ENCODE data around the gene WDR72. TPM values are rescaled to one million over a fixed set of nuclear protein-coding genes. Genes with fewer than 3 reads are reported as not detected.

Gene WDR72
- total RNA-seq, 1 experiment from 2014 or later = not detected

DNA sequence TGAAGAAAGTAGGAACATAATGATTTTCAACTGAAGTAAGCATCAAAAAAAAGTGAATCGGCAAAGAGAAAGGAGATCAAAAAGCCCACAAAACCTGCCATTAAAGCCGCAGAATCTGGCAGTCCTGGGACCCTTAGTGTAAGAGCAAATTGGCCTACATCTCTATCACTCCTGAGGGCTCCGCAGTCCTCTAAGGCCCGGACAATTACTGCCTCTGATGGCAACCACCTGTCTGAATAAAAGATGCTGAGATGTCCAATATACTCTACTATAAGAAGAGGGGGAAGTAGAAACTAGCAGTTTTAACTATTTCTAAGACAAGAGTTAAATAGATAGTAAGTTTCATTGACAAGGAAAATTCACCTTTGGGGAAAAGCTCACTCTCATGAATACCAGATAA is 20.3 kb downstream of the WDR72 start:
- Mint-ChIP-seq H3K27ac (ENCODE audit: low read depth, unreplicated experiment) (no peak overlapping the region), H3K36me3 (ENCODE audit: insufficient read depth, unreplicated experiment) (no peaks in the 10 kb centered on the region), H3K4me1 (ENCODE audit: insufficient read depth, unreplicated experiment) (no peaks in the 10 kb centered on the region), H3K9me3 (ENCODE audit: unreplicated experiment) (no peaks in the 10 kb centered on the region), H3K27me3 (ENCODE audit: insufficient read depth, unreplicated experiment) (peaks cover 79% of the 10 kb centered on the region), H3K4me3 (ENCODE audit: unreplicated experiment) (no peak overlapping the region)
- POLR2A ChIA-PET = interaction anchor here (0.7 kb wide), 1 partner anchor 171 kb away, joined by 3 read pairs; no protein-coding TSS in a partner anchor
- intact Hi-C loops (cut with micrococcal nuclease) = no loop called here
- no TSS peak for BruUV-seq (replicated peaks)
- no peak for DNase-seq (ENCODE audit: unreplicated experiment)
- TF ChIP-seq, protein P1, sequence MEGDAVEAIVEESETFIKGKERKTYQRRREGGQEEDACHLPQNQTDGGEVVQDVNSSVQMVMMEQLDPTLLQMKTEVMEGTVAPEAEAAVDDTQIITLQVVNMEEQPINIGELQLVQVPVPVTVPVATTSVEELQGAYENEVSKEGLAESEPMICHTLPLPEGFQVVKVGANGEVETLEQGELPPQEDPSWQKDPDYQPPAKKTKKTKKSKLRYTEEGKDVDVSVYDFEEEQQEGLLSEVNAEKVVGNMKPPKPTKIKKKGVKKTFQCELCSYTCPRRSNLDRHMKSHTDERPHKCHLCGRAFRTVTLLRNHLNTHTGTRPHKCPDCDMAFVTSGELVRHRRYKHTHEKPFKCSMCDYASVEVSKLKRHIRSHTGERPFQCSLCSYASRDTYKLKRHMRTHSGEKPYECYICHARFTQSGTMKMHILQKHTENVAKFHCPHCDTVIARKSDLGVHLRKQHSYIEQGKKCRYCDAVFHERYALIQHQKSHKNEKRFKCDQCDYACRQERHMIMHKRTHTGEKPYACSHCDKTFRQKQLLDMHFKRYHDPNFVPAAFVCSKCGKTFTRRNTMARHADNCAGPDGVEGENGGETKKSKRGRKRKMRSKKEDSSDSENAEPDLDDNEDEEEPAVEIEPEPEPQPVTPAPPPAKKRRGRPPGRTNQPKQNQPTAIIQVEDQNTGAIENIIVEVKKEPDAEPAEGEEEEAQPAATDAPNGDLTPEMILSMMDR (IDR thresholded peaks at IDR 0.05; ENCODE audit: unreplicated experiment) = no peak
- CTCF ChIA-PET = interaction anchor here (0.7 kb wide), 1 partner anchor 1963 kb away, joined by 3 read pairs; no protein-coding TSS in a partner anchor

DNA sequence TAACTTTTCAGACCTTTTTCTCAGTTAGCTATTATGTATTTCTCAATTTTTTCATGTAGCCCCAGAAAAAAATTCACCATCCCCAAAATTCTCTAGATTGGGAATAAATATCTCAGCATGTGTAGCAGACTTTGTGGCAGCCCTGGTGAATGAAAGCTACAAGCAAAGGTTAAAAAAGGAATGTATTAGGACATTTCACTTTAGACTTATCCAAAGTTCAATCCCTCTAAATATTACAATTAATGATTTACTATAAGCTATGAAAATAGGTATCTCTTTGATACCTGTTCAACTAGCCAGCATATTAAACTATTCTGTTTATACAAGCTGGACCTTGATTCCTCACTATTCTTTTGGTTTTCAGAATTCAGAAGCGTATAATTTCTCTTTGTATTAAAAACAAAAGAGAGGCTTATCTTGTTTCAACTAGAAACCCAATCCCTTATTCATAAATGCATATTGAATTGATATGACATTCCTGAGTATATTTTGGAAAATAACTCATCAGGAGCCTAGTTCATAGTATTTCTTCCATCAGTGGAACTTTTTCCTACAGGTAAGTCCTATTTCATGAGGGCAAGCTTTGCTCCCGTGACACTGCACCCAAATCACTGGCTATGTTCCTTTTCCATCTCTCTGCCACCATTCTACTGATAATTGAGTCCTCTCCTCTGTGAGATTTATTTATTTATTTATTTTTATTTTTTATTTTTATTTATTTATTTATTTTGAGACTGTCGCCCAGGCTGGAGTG is 38.0 kb downstream of the WDR72 start:
- Mint-ChIP-seq H3K27ac (ENCODE audit: low read depth, unreplicated experiment) (no peak overlapping the region), H3K36me3 (ENCODE audit: insufficient read depth, unreplicated experiment) (no peaks in the 10 kb centered on the region), H3K9me3 (ENCODE audit: unreplicated experiment) (no peaks in the 10 kb centered on the region), H3K27me3 (ENCODE audit: insufficient read depth, unreplicated experiment) (peaks cover 69% of the 10 kb centered on the region), H3K4me3 (ENCODE audit: unreplicated experiment) (no peak overlapping the region), H3K4me1 (ENCODE audit: insufficient read depth, unreplicated experiment) (no peaks in the 10 kb centered on the region)
- TF ChIP-seq, protein P1 (IDR thresholded peaks at IDR 0.05; ENCODE audit: unreplicated experiment) = no peak
- ChIA-PET CTCF (interaction anchor here (0.6 to 1.5 kb wide), 5 partner anchors 9 to 1387 kb away, joined by 3 to 4 read pairs (median 3); no protein-coding TSS in a partner anchor), POLR2A (no interaction called here)
- no TSS peak for BruUV-seq (replicated peaks)
- intact Hi-C loops (cut with micrococcal nuclease) = no loop called here
- DNase-seq (ENCODE audit: unreplicated experiment) = no peak

DNA sequence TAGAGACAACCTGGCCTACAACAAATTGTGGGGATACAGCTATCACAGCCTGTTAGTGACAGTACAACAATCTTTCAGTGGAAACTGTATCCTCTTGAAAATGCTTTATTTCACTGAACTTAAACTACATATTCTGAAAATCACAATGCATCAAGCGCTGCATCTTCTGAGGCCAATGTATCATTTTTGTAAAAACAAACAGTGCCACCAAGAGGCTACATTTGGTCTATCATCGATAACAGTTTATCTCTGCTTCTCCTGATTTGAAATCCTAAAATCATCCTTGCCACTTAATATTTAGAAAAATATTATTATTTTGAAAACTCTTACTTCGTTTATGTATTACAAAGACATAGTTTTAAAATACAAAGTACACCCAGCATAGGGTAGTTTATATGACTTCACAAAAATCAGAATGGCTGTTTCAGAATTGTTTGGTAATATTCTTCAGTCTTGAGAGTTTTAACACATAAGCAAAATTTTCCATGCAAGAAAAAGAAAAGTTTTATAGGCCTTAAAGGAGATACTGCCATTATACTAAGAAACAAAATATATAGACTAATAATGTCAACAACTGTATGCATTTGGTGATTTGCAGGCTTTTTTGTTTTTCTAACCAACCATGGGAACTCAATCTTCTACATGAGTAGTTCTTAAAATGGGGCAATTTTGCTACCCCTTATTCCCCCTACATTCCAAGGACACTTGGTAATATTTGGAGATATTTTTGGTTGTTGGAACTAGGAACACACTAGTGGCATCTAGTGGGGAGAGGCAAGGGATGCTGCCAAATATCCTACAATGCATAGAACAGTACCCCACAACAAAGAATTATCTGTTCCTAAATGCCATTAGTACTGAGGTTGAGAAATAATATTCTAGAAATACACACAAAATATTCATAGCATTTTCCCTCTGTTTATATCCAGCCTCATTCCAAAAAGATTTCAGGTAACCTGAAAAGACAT is 42.3 kb downstream of the WDR72 start:
- H3K9me3 Mint-ChIP-seq (ENCODE audit: unreplicated experiment) = no peaks in the 10 kb centered on the region
- intact Hi-C loops (cut with micrococcal nuclease) = loop anchor here (1.0 to 10.0 kb wide), 2 partner anchors 522 to 937 kb away; no protein-coding TSS in a partner anchor
- POLR2A ChIA-PET = no interaction called here
- no peaks in the 10 kb centered on the region for H3K4me1 Mint-ChIP-seq (ENCODE audit: insufficient read depth, unreplicated experiment)
- no peak overlapping the region for H3K4me3 Mint-ChIP-seq (ENCODE audit: unreplicated experiment)
- DNase-seq (ENCODE audit: unreplicated experiment) = peak; percentile 8
- TF ChIP-seq, protein P1 (IDR thresholded peaks at IDR 0.05; ENCODE audit: unreplicated experiment) = peak; percentile 30
- H3K27me3 Mint-ChIP-seq (ENCODE audit: insufficient read depth, unreplicated experiment) = peaks cover 71% of the 10 kb centered on the region
- BruUV-seq (replicated peaks) = no TSS peak
- H3K36me3 Mint-ChIP-seq (ENCODE audit: insufficient read depth, unreplicated experiment) = no peaks in the 10 kb centered on the region
- no peak overlapping the region for H3K27ac Mint-ChIP-seq (ENCODE audit: low read depth, unreplicated experiment)
- CTCF ChIA-PET = interaction anchor here (0.6 to 1.0 kb wide), 4 partner anchors 53 to 937 kb away, joined by 3 to 4 read pairs (median 4); no protein-coding TSS in a partner anchor

DNA sequence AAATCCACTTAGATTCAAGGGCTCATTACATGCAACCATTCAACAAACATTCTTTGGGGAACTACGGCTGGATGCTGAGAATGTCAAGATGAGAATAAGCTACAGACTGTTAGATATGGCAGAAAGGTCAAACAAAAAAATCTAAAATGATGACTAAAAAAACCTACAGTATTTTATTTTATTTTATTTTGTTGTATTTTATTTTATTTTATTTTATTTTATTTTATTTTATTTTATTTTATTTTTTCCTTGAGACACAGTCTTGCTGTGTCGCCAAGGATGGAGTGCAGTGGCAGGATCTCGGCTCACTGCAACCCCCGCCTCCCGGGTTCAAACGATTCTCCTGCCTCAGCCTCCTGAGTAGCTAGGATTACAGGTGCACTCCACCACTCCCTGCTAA is 46.2 kb downstream of the WDR72 start:
- CTCF ChIA-PET = interaction anchor here (0.6 to 1.4 kb wide), 3 partner anchors 9 to 932 kb away, joined by 3 read pairs; no protein-coding TSS in a partner anchor
- Mint-ChIP-seq H3K36me3 (ENCODE audit: insufficient read depth, unreplicated experiment) (no peaks in the 10 kb centered on the region), H3K27me3 (ENCODE audit: insufficient read depth, unreplicated experiment) (peaks cover 68% of the 10 kb centered on the region), H3K27ac (ENCODE audit: low read depth, unreplicated experiment) (no peak overlapping the region), H3K4me1 (ENCODE audit: insufficient read depth, unreplicated experiment) (no peaks in the 10 kb centered on the region), H3K4me3 (ENCODE audit: unreplicated experiment) (no peak overlapping the region), H3K9me3 (ENCODE audit: unreplicated experiment) (no peaks in the 10 kb centered on the region)
- intact Hi-C loops (cut with micrococcal nuclease) = loop anchor here (10.0 kb wide), 1 partner anchor 518 kb away; no protein-coding TSS in a partner anchor
- no peak for DNase-seq (ENCODE audit: unreplicated experiment)
- POLR2A ChIA-PET = no interaction called here
- BruUV-seq (replicated peaks) = no TSS peak
- TF ChIP-seq, protein P1 (IDR thresholded peaks at IDR 0.05; ENCODE audit: unreplicated experiment) = no peak

All from MCF 10A (cell line).